ENCODE results near the gene ATRIP. TPM values are rescaled to one million over a fixed set of nuclear protein-coding genes. Genes with fewer than 3 reads are reported as not detected.

ATRIP gene
- total and polyA plus RNA-seq, 2 of the 8 experiments (the other 6 are each of a cell fraction or from before 2014, with no cell fraction given): 18.5 to 20.2 TPM

DNA sequence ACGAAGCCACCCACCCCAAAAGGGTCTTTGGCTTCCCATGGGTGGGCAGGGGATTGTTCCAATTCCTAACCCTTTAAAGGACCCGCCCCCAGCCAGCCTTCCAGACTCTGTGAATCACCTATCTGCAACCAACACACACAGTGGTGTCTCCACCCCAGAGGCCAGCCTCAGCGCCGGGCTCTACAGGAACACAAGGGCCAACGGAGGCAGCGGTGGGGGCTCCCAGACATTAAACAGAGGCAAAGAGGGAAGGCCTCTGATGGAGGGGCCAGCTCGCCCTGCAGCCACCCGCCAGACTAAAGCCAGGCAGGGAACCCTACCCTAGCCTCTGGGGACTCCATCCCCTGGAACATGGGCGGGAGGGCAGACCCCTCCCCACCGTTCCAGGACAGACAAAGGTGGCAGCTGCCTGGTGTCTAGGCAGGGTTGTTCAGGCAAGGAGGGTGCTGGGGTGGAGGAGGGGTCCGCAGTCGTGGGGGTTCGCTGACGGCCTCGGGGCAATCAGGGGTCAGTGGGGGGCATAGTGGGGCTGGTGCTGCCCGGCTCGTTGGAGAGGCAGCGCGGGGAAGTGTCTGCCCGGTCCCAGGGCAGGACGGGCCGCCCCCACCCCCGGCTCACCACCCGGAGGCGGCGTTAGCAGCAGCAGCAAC is 57.0 kb downstream of the ATRIP start (continued):
- no peak for TF ChIP-seq TCF12 (IDR thresholded peaks at IDR 0.05; ENCODE audit: low read depth, low read length)
- TF ChIP-seq BACH1 (IDR thresholded peaks at IDR 0.05; ENCODE audit: low read length): no peak
- TF ChIP-seq ASH2L (IDR thresholded peaks at IDR 0.05; ENCODE audit: low read length): peak; percentile 57
- TF ChIP-seq CREB1 (IDR thresholded peaks at IDR 0.05): 0 out of 2 replicates have a peak, but pooled peaks have one; percentile 3
- TF ChIP-seq BCL11A (IDR thresholded peaks at IDR 0.05; ENCODE audit: low read depth in 2 of 2, low read length in 2 of 2): no peak

Measured in H1 (cell line).